GM12878 (cell line): ENCODE data around the gene RBM42.

Experiments
- EZH2 ChIP-seq: IDR thresholded peaks from 2 replicates; pipeline ENCODE4 v1.6.1; 2012; ENCODE audit warnings: low read depth, mild to moderate bottlenecking, control low read depth, inconsistent platforms, low read length, borderline replicate concordance; ENCODE audit not compliant: control insufficient read depth
- LARP7 ChIP-seq: fragments of 450-650 bp; IDR thresholded peaks from 2 replicates; pipeline ENCODE4 v1.6.1; 2017; ENCODE audit warnings: mild to moderate bottlenecking
- NKRF ChIP-seq: fragments of 450-650 bp; conservative IDR thresholded peaks from 2 replicates; pipeline ENCODE4 v1.6.1; 2017; ENCODE audit warnings: mild to moderate bottlenecking, moderate library complexity
- POLR2A ChIP-seq: IDR thresholded peaks from 2 replicates; pipeline ENCODE4 v1.6.1; 2011; ENCODE audit warnings: low read depth, mild to moderate bottlenecking, low read length
- REST ChIP-seq: IDR thresholded peaks from 2 replicates; pipeline ENCODE4 v1.6.1; 2012; ENCODE audit warnings: mild to moderate bottlenecking, low read depth, low read length
- TF ChIP-seq, protein P1 (sequence below), 3 experiments: IDR thresholded peaks in 2 of 3; conservative IDR thresholded peaks in 1 of 3; 2 replicates each; pipeline ENCODE4 v1.5.1; 2011; ENCODE audit warnings: low read depth in 3 of 3, low read length in 3 of 3, mild to moderate bottlenecking in 3 of 3, control low read depth in 2 of 3, moderate library complexity in 2 of 3, inconsistent platforms in 1 of 3, mixed read lengths in 1 of 3; ENCODE audit not compliant: control insufficient read depth in 2 of 3, insufficient read depth in 1 of 3; ENCODE audit errors: extremely low read depth in 1 of 3
- TF ChIP-seq, protein P2 (sequence below): IDR thresholded peaks from 2 replicates; pipeline ENCODE4 v1.6.1; 2012; ENCODE audit warnings: low read depth, low read length, improper control_type of control experiment
- TF ChIP-seq, protein P3 (sequence below): fragments of 450-650 bp; IDR thresholded peaks from 2 replicates; pipeline ENCODE4 v1.6.1; 2017; ENCODE audit warnings: mild to moderate bottlenecking
- TF ChIP-seq, protein P4 (sequence below): fragments of 450-650 bp; IDR thresholded peaks from 2 replicates; pipeline ENCODE4 v1.6.1; 2017; ENCODE audit warnings: mild to moderate bottlenecking, moderate library complexity

GRCh38 chr19:35629332-35629633, 447 bp downstream of the RBM42 start:
- TF ChIP-seq LARP7 (no peak), POLR2A (no peak), REST (no peak), EZH2 (no peak), NKRF (no peak)
- TF ChIP-seq, protein P1, sequence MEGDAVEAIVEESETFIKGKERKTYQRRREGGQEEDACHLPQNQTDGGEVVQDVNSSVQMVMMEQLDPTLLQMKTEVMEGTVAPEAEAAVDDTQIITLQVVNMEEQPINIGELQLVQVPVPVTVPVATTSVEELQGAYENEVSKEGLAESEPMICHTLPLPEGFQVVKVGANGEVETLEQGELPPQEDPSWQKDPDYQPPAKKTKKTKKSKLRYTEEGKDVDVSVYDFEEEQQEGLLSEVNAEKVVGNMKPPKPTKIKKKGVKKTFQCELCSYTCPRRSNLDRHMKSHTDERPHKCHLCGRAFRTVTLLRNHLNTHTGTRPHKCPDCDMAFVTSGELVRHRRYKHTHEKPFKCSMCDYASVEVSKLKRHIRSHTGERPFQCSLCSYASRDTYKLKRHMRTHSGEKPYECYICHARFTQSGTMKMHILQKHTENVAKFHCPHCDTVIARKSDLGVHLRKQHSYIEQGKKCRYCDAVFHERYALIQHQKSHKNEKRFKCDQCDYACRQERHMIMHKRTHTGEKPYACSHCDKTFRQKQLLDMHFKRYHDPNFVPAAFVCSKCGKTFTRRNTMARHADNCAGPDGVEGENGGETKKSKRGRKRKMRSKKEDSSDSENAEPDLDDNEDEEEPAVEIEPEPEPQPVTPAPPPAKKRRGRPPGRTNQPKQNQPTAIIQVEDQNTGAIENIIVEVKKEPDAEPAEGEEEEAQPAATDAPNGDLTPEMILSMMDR (IDR thresholded peaks at IDR 0.05 in 2 of 3, conservative IDR thresholded peaks at IDR 0.05 in 1 of 3; ENCODE audit: control insufficient read depth in 2 of 3, extremely low read depth in 1 of 3, insufficient read depth in 1 of 3, low read depth in 3 of 3, low read length in 3 of 3): no peak
- TF ChIP-seq, protein P2, sequence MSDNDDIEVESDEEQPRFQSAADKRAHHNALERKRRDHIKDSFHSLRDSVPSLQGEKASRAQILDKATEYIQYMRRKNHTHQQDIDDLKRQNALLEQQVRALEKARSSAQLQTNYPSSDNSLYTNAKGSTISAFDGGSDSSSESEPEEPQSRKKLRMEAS: no peak
- TF ChIP-seq, protein P3, sequence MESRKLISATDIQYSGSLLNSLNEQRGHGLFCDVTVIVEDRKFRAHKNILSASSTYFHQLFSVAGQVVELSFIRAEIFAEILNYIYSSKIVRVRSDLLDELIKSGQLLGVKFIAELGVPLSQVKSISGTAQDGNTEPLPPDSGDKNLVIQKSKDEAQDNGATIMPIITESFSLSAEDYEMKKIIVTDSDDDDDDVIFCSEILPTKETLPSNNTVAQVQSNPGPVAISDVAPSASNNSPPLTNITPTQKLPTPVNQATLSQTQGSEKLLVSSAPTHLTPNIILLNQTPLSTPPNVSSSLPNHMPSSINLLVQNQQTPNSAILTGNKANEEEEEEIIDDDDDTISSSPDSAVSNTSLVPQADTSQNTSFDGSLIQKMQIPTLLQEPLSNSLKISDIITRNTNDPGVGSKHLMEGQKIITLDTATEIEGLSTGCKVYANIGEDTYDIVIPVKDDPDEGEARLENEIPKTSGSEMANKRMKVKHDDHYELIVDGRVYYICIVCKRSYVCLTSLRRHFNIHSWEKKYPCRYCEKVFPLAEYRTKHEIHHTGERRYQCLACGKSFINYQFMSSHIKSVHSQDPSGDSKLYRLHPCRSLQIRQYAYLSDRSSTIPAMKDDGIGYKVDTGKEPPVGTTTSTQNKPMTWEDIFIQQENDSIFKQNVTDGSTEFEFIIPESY: no peak
- TF ChIP-seq, protein P4, sequence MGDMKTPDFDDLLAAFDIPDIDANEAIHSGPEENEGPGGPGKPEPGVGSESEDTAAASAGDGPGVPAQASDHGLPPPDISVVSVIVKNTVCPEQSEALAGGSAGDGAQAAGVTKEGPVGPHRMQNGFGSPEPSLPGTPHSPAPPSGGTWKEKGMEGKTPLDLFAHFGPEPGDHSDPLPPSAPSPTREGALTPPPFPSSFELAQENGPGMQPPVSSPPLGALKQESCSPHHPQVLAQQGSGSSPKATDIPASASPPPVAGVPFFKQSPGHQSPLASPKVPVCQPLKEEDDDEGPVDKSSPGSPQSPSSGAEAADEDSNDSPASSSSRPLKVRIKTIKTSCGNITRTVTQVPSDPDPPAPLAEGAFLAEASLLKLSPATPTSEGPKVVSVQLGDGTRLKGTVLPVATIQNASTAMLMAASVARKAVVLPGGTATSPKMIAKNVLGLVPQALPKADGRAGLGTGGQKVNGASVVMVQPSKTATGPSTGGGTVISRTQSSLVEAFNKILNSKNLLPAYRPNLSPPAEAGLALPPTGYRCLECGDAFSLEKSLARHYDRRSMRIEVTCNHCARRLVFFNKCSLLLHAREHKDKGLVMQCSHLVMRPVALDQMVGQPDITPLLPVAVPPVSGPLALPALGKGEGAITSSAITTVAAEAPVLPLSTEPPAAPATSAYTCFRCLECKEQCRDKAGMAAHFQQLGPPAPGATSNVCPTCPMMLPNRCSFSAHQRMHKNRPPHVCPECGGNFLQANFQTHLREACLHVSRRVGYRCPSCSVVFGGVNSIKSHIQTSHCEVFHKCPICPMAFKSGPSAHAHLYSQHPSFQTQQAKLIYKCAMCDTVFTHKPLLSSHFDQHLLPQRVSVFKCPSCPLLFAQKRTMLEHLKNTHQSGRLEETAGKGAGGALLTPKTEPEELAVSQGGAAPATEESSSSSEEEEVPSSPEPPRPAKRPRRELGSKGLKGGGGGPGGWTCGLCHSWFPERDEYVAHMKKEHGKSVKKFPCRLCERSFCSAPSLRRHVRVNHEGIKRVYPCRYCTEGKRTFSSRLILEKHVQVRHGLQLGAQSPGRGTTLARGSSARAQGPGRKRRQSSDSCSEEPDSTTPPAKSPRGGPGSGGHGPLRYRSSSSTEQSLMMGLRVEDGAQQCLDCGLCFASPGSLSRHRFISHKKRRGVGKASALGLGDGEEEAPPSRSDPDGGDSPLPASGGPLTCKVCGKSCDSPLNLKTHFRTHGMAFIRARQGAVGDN: no peak
